Measurements from ENCODE around the gene MOCS1.

DNA sequence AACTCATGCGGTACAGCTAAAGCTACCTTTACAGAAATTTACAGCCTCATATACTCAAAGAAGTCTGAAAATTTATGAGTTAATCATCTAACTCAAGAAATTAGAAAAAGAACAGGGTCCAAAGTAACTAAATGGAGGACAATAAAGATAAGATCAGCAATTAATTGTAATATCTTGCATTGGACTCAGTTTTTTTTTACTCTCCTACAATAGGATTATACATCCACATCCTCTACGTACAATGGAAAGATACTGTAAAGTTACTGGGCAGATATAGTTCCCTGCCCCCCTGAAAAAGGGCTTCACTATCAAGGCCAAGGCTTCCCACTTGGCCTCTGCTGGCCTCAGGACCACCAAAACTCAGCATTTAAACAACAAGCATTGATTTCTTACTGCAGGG, 31.5 kb upstream of the MOCS1 start:
- TF ChIP-seq EZH2 (IDR thresholded peaks at IDR 0.05; ENCODE audit: insufficient read depth, poor library complexity, severe bottlenecking), result no peak
- no peak for TF ChIP-seq EZH2phosphoT487 (IDR thresholded peaks at IDR 0.05; ENCODE audit: insufficient read depth, low read depth)
